ENCODE measurements around the gene NKX3-2.

NKX3-2 gene

DNA sequence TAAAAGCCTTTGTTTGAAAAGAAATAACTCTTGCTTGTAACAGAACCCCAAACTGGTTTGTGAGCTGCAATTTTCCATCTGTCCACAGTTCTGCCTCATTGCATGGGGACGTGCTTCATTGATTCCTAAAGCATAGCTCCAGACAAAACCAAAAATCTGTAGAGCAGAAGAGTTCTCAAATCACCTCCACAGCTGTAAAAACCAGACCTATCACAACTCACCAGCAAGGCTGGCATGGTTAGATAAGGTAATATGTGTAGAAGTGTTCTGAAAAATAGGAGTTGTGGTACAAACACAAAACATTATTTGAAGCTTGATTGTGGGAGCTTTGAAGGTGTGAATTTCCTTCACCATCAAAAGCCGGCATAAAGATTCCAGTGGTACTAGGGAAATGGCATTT is 47.7 kb downstream of the NKX3-2 start:
- no peak for DNase-seq

DNA sequence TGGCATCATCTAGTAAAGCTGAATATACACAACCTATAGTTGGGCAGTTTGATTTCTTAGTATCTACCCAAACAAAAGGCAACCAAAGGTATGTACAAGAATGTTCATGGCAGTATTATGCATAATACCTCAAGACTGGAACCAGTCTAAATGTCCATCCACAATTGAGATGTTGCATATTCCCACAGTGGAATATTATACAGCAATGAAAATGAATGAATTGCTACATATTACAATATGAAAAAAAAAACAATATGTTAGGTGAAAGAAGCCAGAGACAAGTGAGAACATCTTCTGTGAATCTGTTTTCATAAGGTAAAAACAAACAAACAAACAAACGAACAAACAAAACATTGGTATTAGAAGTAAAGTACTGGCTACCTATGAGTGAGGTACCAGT is 48.6 kb downstream of the NKX3-2 start:
- no peak for DNase-seq

DNA sequence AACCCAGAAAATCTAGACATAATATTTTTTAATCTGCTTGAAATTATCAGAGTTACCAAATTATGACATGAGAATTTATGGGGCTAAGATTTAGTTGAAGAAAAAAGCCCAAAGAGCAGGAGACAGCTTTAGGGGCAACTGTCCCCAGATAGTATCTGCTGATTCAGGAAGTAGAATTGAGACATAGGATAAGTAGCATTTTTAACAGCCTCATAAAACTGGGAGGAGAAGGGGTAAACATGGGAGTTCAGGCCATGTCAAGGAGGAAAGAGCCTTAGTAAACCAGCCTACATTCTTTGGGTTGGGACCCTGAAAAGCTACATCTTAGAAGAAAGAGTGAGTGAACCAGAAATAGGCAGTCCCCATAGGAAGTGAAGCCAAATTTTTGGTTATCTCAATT is 50.5 kb downstream of the NKX3-2 start:
- no peak for DNase-seq

DNA sequence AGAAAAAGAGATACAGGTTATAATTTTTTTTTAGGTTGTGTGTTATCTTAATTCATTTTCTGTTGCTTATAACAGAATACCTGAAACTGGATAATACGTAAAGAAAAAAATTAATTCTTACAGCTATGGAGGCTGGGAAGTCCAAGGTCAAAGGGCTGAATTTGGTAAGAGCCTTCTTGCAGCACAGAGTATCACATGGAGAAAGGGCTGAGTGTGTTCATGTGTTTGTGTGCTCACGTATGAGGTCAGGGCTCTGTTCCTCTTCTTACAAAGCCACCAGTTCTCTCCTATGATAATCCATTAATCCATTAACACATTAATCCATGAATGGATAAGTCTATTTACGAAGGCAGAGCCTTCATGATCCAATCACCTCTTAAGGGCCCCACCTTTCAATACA is 51.6 kb downstream of the NKX3-2 start:
- DNase-seq: no peak
